Limb (tissue), 2 donors: ENCODE data around the gene GPRC5B.

Experiments used
- DNase-seq, 2 donors: peaks; one replicate each; pipeline ENCODE4 v3.0.0-alpha.2; 2016; ENCODE audit errors: extremely low spot score in 2 of 2

The GPRC5B gene

DNA sequence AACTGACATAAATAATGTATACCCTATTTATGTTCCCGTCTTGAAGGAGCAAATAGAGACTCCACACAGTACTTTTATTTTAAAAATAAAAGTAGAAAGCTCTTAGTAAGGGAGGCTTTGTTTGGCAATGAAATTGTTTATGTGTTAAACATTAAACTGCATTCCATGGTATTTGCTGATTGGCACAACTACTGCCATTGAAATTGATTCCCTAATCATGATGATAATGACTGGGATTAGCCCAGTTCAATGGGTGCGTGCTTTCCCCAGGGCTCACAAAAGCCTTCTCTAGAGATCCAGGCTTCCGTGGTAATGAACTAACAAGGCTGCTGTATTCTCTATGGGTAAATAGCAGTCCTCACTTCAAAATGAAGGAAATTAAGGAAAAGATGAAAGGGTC, 67.5 kb downstream of the GPRC5B start:
- DNase-seq, result no peak

DNA sequence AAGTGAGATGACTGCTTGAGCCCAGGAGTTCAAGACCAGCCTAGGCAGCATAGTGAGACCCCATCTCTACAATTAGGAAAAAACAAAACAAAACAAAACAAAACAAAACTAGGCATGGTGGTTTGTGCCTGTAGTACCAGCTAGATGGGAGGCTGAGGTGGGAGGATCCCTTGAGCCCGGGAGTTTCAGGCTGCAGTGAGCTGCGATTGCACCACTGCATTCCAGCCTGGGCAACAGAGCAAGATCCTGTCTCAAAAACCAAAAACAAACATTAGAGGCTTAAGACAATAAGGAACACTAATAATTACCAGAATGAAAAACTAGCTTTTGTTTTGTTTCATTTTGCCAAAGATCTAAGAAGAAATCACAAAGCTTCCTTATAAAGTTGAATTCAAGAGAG, 69.2 kb downstream of the GPRC5B start:
- no peak for DNase-seq

DNA sequence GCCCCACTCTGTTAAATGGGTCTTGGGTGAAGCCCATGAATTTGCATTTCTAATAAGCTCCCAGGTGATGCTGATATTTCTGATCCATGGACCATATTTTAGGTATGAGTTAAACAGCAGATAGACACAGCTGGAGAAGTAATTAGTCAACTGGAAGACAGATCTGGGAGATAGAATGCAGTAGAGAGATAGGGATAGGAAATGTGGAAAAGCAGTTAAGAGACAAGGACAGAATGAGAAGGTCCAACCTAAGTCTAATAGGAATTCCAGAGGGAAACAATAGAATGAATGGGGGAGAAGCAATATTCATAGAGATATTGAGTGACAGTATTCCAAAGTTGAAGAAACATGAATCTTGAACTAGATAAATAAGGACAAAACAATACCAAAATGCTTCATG, 71.7 kb downstream of the GPRC5B start:
- no peak for DNase-seq

DNA sequence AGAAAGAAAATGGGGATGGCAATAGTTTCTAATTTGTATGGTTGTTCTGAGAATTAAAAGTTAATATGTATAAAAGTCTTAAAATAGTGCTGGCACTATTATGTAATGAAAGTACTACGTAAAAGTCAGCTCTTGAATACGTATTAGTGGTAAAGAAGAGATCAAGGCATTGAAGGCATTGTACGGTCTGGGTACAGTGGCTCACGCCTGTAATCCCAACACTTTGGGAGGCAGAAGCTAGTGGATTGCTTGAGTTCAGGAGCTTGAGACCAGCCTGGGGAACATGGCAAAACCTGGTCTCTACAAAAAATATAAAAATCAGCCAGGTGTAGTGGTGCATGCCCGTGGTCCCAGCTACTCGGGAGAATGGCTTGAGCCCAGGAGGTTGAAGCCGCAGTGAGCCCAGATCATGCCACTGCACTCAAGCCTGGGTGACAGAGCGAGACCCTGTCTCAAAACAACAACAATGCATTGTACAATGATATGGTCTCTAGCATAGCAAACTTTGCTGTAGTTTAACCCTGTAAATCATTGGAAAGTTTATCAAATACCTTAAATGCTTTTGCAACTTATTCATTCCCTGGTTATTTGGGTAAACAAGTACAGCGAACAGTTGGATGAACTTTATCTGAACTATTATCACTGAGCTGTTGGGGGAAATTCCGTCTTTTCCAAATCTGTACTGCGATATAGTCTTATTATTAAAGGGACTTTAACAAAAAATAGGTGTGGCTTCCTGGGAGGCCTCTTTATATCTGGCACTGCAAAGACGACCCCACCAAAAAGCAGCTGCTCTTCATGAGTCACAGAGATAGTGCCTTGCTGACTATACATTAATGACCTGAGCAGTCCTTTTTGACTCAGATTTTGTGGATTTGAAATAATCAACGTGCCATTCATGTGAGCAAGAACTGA, 73.6 kb downstream of the GPRC5B start:
- DNase-seq, result no peak

DNA sequence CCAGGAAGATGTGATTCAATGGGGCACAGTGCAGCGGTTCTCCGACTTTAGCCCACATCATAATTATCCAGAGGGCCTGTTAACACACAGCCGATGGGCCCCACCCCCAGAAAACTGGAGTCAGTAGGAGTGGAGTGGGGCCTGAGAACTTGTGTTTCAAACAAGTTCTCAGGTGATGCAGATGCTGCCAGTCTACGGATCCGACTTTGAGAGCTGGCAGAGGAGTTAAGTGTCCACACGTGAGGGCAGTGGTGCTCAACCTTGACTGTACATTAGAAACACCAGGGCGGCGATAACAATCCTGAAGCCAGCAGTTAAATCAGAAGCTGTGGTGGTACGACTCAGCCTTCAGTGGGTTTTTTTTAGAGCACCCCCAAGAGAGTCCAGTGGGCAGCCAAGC, 75.0 kb downstream of the GPRC5B start:
- DNase-seq, result no peak

DNA sequence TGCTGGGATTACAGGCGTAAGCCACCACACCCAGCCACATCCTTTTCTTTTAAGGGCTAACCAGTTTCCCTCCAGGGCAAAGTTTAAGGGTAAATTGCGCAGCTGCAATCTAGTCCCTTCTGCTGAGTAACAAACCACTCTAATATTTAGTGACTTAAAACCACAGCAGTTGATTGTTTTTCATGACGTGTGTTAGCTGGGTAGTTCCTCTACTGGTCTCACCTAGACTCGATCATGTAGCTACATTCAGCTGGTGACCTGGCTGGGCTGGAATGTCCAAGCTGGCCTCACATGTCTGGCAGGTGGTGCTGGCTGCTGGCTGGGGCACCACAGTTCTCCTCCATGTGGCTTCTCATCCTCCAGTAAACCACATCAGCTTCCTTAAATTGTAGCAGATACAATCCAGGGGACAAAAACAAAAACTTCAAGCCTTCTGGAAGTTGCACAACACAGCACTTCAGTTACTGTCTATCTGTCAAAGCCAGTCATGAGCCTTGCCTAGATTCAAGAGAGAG, 75.5 kb downstream of the GPRC5B start:
- DNase-seq, result no peak

DNA sequence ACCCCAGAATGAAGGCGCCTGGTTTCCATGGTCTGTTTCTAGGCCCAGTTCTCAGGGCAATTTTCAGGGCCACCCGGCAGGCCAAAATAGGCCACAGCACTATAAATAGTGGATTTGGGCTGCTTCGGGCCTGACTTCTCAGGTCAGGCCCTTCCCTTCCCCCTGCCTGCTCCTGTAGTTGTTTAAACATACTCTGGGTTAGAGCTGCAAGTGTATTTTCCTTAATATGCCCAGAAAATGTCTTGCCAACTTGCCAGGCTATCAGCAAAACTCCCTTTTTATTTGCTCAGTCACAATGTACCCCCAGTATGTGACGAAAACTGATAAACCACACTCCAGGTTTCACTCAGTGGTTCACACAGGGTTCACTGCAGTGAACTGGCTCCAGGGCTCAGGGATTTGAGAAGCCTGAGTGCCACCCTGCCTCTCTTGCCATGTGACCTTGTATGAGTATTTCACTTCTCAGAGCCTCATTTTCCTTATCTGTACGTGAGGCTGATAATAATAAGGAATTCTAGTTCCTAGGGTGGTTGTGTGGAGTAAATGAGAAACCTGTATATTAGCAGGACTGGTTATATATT, 76.5 kb downstream of the GPRC5B start:
- no peak for DNase-seq
